LNCAP (cell line): ENCODE results near the gene AP2A2.

Experiments used
- TF ChIP-seq, protein P1 (sequence below): fragments of 450-650 bp; IDR thresholded peaks from 2 replicates; pipeline ENCODE4 v1.5.1; 2017; ENCODE audit warnings: mild to moderate bottlenecking

The AP2A2 gene

DNA sequence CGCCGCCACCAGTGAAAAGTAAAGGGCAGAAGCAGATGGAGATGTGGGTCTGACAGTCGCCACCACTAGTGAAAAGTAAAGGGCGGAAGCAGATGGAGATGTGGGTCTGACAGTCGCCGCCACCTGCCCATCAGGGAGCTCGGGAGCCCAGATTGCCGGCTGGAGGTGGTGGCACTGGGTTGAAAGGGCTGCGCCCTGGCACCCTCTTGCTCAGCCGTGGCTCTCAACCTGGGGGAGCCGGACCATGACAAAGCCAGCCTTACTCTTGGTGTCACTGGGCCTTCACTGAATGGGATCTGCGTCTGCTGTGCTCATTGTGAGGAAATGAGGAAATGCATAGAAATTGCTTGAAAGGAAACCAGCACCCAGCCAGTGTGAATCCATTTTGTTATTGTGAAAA, 36.3 kb downstream of the AP2A2 start:
- TF ChIP-seq, protein P1, sequence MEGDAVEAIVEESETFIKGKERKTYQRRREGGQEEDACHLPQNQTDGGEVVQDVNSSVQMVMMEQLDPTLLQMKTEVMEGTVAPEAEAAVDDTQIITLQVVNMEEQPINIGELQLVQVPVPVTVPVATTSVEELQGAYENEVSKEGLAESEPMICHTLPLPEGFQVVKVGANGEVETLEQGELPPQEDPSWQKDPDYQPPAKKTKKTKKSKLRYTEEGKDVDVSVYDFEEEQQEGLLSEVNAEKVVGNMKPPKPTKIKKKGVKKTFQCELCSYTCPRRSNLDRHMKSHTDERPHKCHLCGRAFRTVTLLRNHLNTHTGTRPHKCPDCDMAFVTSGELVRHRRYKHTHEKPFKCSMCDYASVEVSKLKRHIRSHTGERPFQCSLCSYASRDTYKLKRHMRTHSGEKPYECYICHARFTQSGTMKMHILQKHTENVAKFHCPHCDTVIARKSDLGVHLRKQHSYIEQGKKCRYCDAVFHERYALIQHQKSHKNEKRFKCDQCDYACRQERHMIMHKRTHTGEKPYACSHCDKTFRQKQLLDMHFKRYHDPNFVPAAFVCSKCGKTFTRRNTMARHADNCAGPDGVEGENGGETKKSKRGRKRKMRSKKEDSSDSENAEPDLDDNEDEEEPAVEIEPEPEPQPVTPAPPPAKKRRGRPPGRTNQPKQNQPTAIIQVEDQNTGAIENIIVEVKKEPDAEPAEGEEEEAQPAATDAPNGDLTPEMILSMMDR: no peak

DNA sequence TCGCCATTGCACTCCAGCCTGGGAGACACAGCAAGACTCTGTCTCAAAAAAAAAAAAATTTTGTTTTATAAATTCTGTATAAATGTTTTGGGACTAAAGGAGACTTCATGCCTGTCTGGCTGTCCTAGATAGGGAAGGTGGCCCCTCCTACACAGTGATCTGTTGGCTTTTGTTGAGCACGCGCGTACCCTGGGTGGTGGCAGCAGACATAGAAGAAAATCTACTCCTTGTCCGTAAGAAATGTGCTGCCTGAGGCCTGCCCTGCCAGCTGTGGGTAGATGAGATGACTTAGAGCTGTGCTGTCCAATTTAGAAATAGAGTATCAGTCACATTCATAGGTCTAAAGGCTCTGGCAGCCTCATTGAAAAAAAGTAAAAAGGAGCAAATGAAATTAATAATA, 37.0 kb downstream of the AP2A2 start:
- TF ChIP-seq, protein P1: no peak

DNA sequence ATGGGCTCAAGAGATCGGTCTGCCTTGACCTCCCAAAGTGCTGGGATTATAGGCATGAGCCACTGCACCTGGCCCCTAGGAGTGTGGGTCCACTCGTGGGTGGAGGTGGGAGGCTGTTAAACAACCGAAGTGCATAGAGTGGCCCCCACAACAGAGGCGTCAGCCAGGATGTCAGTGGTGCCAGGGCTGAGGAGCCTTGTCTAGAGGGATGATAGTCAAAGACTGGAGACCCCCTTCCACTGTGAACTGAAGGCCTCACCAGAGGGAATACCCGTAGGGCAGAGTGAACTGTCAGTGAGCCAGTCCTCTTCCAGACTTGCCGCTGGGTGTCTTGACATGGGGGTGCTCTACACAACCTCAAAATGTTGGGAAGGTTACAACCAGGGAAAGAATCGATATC, 38.2 kb downstream of the AP2A2 start:
- TF ChIP-seq, protein P1: no peak

DNA sequence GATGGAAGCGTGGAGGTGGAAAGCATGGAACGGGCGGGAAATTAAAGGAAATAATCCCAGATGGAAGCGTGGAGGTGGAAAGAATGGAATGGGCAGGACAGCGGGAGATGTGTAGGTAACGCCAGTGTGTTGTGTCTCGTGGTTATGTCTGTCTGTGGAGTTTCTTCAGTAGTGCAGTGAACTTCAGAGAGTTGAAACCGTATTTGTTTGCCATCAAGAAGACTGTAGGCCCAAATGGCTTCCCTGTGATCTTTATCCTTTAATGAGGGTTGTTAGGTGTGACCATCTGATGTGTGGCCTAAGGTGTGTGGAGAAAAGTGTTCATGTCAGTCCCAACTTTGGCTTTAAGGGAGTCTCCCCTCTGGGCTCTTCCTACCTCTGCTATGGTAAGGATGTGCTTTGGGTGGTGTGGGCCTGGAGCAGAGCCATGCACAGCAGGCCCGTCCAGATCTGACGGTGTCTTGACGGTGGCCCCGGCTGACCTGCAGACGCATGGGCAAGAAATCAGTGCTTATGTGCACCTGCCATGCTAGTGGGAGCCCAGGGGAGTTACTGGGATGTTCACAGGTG, 39.6 kb downstream of the AP2A2 start:
- TF ChIP-seq, protein P1: no peak

DNA sequence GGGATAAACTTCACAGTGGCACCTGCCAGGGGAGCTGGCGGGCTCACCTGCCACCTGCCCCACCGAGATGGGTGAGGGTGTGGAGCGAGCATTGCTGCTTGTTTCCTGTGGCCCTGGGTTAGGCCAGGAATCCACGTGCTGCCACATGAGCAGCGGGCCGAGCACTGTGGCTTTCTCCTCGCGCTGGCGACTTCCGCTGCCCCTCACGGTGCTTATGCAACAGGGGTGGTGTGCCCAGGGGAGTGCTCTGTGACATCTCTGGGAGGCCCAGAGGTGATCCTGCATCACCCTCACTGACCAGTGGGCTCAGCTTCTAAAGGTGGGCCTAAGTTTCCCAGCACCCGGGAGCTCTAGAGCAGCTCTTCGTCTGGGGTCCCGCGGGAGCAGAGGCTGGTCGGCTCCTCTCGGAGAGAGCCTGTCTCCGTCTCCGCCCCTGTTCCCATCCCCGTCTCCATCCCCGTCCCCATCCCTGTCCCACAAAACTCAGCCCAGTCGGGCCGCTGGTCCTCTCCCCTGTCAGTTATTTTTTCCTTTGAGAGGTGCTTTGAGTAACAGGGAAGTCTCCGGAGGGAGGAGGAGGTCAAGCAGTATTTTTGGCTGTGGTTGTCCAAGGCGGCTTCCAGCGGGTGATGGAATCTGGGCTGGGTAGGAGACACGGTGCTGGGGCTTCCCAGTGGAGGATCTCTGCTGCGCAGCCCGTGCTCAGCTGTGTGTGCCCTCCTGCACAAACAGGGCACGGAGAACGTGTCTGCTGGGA, 42.5 kb downstream of the AP2A2 start:
- TF ChIP-seq, protein P1: no peak

DNA sequence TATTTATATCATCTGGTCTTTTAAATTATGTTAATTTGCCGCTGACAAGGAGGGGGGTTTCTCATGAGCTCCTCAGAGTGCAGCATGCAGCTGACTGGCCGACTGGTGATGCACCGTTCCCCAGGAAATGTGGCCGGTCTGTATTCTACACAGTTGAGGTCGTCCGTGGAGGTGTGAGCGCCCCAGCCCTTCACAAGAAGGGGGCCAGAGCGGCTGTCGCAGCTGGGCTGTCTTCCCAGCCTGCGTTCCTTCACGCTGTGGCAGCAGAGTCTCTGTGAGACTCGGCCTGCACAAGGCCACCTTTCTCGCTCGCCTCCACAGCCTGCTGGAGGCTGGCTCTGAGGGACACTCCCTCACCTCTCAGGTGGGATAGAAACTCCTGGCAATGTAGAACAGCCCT, 43.2 kb downstream of the AP2A2 start:
- TF ChIP-seq, protein P1: no peak

DNA sequence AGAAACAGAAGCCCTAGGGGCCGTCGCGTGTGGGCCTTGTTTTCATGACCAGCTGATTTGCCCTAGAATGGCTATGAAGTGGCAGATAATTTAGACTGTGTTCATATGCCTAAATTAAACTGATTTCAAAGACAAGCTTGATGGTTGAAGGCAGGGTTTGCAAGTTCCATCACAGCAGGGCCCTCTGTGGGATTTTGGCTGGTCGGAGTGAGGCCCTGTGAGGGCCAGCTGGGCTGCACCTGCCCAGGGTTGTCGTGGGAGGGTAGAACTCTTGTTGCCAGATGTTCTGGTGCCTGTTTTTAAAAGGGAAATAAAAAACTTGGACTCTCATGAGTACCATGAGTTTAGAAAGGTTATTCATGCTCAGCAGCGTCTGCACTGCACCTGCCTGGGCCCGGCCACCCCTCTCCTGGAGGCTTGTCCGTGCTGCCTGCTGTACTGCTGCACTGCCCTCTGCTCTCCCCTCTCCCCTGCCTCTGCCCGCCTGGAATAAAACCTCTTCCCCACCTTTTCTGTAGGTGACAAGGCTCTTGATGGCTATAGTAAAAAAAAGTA, 44.1 kb downstream of the AP2A2 start:
- TF ChIP-seq, protein P1: no peak
